Right ventricle myocardium inferior (tissue), 1 donor: ENCODE measurements around the gene LPAR4. TPM values are rescaled to one million over a fixed set of nuclear protein-coding genes. Genes with fewer than 3 reads are reported as not detected.

Experiments used
- total RNA-seq: library from RNA; stranded (reverse); fragmentation: NEBNext Ultra II Directional; extraction: Animal tissue kit (Norgen Biotek cat#: 25700); gene quantifications from one replicate; pipeline ENCODE4 v1.2.1, GENCODE V29; 2021
- donor health status: DM: no; HTN: yes; CAD: no; lungs with severe emphysema.

The LPAR4 gene
- total RNA-seq, 1 donor from 2014 or later = 0.22 TPM

Other genes with a start within 250 kb of the LPAR4 start
- 0.08 TPM for gene RTL3, start 88.4 kb upstream of the LPAR4 start, total RNA-seq
- not detected for gene P2RY10, start 197.7 kb downstream of the LPAR4 start, total RNA-seq